AG04449 (cell line): ENCODE data around the gene DENND1B.

ENCODE experiments used
- CTCF ChIA-PET: fragments of 350-600 bp; formaldehyde crosslinking; extraction: SDS; loops from one replicate; lab custom pipeline; 2021; ENCODE audit warnings: antibody characterized with exemption; lab: Yijun Ruan, JAX
- POLR2A ChIA-PET: fragments of 400-600, 350-600 bp; formaldehyde crosslinking; extraction: SDS; loops from one replicate; lab custom pipeline; 2020; ENCODE audit warnings: antibody characterized with exemption, inconsistent platforms; lab: Yijun Ruan, JAX
- DNase-seq: peaks from one replicate; pipeline ENCODE4 v3.0.0-alpha.2; 2010; ENCODE audit warnings: low read depth, low spot score
- H3K4me3 ChIP-seq: 2 replicates; pipeline ENCODE4 v1.5.1; 2011; ENCODE audit warnings: low read depth, mild to moderate bottlenecking, control low read depth, low read length
- CTCF ChIP-seq: IDR thresholded peaks from one replicate; pipeline ENCODE4 v1.5.1; 2011; ENCODE audit warnings: mild to moderate bottlenecking, moderate library complexity, low read length, control low read depth, inconsistent platforms; ENCODE audit not compliant: insufficient read depth; ENCODE audit errors: missing control alignments

The DENND1B gene

GRCh38 chr1:197481101-197481500 lies 294.2 kb downstream of the DENND1B start:
- no peak overlapping the region for H3K4me3 ChIP-seq
- no peak for DNase-seq
- POLR2A ChIA-PET = no interaction called here
- CTCF ChIA-PET = no interaction called here
- no peak for TF ChIP-seq CTCF

GRCh38 chr1:197480446-197480845 lies 294.8 kb downstream of the DENND1B start:
- no peak for DNase-seq
- CTCF ChIA-PET = no interaction called here
- no peak overlapping the region for H3K4me3 ChIP-seq
- POLR2A ChIA-PET = no interaction called here
- no peak for TF ChIP-seq CTCF

- DNase-seq = no peak
- no peak overlapping the region for H3K4me3 ChIP-seq
- ChIA-PET CTCF (no interaction called here), POLR2A (no interaction called here)
- no peak for TF ChIP-seq CTCF
Observed at GRCh38 chr1:197472141-197472540, 303.1 kb downstream of the DENND1B start.

GRCh38 chr1:197471248-197471985 lies 303.9 kb downstream of the DENND1B start:
- CTCF ChIA-PET = no interaction called here
- no peak for DNase-seq
- POLR2A ChIA-PET = no interaction called here
- no peak overlapping the region for H3K4me3 ChIP-seq
- no peak for TF ChIP-seq CTCF

- H3K4me3 ChIP-seq = no peak overlapping the region
- CTCF ChIA-PET = no interaction called here
- TF ChIP-seq CTCF = no peak
- no peak for DNase-seq
- POLR2A ChIA-PET = no interaction called here
Observed at GRCh38 chr1:197470330-197470729, 304.9 kb downstream of the DENND1B start.

GRCh38 chr1:197469620-197470210 lies 305.6 kb downstream of the DENND1B start:
- ChIA-PET POLR2A (no interaction called here), CTCF (no interaction called here)
- no peak overlapping the region for H3K4me3 ChIP-seq
- no peak for DNase-seq
- no peak for TF ChIP-seq CTCF
